Heart left ventricle (tissue), 13 donors: ENCODE data around the gene TPRA1.

Source experiments
- POLR2A ChIP-seq, 2 donors: fragments of 450-650 bp; IDR thresholded peaks; one replicate each; pipeline ENCODE4 v1.6.1; 2017; ENCODE audit warnings: antibody characterized with exemption in 2 of 2, mild to moderate bottlenecking in 2 of 2, moderate library complexity in 2 of 2
- TF ChIP-seq, protein P1 (sequence below), 12 donors: fragments of 200-600 bp; sonication (generic) in 4 of 12; IDR thresholded peaks; one replicate each; pipeline versions ENCODE4 v1.5.0 to v1.8.0; 2018 to 2022; ENCODE audit warnings: antibody characterized with exemption in 12 of 12, mild to moderate bottlenecking in 5 of 12
- donor health status: ischemic (EF 13 %, LVEDD 7.1; RV severe dilation, severe dysfunction).
- donor health status: DM: no; HTN: yes; CAD: no.
- donor health status: DM: no; HTN: no; CAD: no.
- donor health status: ischemic (EF 25% LVEDD 6.9; RV normal size, moderate dysfunction).
- donor health status: ischemic (EF 25% LVEDD 5.7; RV mildly dilated, moderate dysfunction).
- donor health status: ischemic (EF 35%, LVEDD 5.7; RV mildly dilated, moderate dysfunction).
- donor health status: nonischemic (EF 11% LVEDD 7.7; RV severe dilation, severe dysfunction).
- donor health status: DM: yes; HTN: yes; CAD: no.
- donor health status: PGD.
- donor health status: ischemic (EF 29% LVEDD 5.4; RV normal size, mild dysfunction).
- donor health status: nonischemic (EF 23%, LVEDD 6.1; RV moderate dilation, normal function).

DNA sequence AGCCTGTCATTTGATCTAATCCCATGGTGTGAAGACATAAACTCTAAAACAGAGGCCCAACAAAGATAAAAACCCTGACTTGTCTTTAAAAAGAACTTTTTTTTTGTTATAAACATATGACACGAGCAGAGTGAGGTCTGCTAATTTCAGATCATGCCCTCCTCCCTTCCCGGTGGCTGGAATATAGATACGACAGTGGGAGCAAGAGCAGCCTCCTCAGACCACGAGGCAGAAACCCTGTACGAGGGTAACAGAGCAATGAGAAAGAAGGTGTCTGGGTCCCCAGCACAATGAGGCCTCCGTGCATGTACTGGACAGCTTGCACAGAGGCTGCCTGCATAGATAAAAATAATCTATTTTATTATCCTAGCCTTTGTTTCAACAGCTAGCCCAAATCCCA lies 5.8 kb downstream of the TPRA1 start:
- TF ChIP-seq, protein P1, sequence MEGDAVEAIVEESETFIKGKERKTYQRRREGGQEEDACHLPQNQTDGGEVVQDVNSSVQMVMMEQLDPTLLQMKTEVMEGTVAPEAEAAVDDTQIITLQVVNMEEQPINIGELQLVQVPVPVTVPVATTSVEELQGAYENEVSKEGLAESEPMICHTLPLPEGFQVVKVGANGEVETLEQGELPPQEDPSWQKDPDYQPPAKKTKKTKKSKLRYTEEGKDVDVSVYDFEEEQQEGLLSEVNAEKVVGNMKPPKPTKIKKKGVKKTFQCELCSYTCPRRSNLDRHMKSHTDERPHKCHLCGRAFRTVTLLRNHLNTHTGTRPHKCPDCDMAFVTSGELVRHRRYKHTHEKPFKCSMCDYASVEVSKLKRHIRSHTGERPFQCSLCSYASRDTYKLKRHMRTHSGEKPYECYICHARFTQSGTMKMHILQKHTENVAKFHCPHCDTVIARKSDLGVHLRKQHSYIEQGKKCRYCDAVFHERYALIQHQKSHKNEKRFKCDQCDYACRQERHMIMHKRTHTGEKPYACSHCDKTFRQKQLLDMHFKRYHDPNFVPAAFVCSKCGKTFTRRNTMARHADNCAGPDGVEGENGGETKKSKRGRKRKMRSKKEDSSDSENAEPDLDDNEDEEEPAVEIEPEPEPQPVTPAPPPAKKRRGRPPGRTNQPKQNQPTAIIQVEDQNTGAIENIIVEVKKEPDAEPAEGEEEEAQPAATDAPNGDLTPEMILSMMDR (IDR thresholded peaks at IDR 0.05) = no peak
- no peak for TF ChIP-seq POLR2A (IDR thresholded peaks at IDR 0.05)
